ENCODE data around the gene THOC7.

Gene THOC7

GRCh38 chr3:63863150-63864007 is at the start of gene THOC7, which contains the start of gene ATXN7:
THOC7 (minus strand) TSS chr3:63863805; CDS start chr3:63863790, 15 bp downstream.
ATXN7 (plus strand) TSS chr3:63863867; CDS start chr3:63912599, 48,732 bp downstream.
- no peak for DNase-seq (ENCODE audit: low read depth)
- peak within 1 kb of the TSS; percentile 93 for H3K4me3 ChIP-seq (ENCODE audit: low read depth, low read length)
- TF ChIP-seq CTCF (IDR thresholded peaks at IDR 0.05; ENCODE audit: low read depth, low read length, missing control alignments), result no peak

- H3K4me3 ChIP-seq (ENCODE audit: low read depth, low read length), result peak overlapping the region; percentile 81
- DNase-seq (ENCODE audit: low read depth), result no peak
- TF ChIP-seq CTCF (IDR thresholded peaks at IDR 0.05; ENCODE audit: low read depth, low read length, missing control alignments), result no peak
Measured at GRCh38 chr3:63912768-63913588, 49.4 kb upstream of the THOC7 start.

- no peak for DNase-seq (ENCODE audit: low read depth)
- TF ChIP-seq CTCF (IDR thresholded peaks at IDR 0.05; ENCODE audit: low read depth, low read length, missing control alignments), result no peak
- H3K4me3 ChIP-seq (ENCODE audit: low read depth, low read length), result peak within 1 kb of the TSS; percentile 81
Measured at GRCh38 chr3:63911873-63912767, 48.5 kb upstream of the THOC7 start, which contains the start of gene SCAANT1. SCAANT1 (minus strand) TSS chr3:63912383.

GRCh38 chr3:63911509-63911872 is 47.9 kb upstream of the THOC7 start:
- DNase-seq (ENCODE audit: low read depth), result no peak
- TF ChIP-seq CTCF (IDR thresholded peaks at IDR 0.05; ENCODE audit: low read depth, low read length, missing control alignments), result no peak
- H3K4me3 ChIP-seq (ENCODE audit: low read depth, low read length), result peak overlapping the region; percentile 81

- no peak for TF ChIP-seq CTCF (IDR thresholded peaks at IDR 0.05; ENCODE audit: low read depth, low read length, missing control alignments)
- peak overlapping the region; percentile 81; the same call in 1 of the 2 replicates for H3K4me3 ChIP-seq (ENCODE audit: low read depth, low read length)
- no peak for DNase-seq (ENCODE audit: low read depth)
Measured at GRCh38 chr3:63910891-63911290, 47.3 kb upstream of the THOC7 start.

- no peak overlapping the region for H3K4me3 ChIP-seq (ENCODE audit: low read depth, low read length)
- TF ChIP-seq CTCF (IDR thresholded peaks at IDR 0.05; ENCODE audit: low read depth, low read length, missing control alignments), result no peak
- no peak for DNase-seq (ENCODE audit: low read depth)
Measured at GRCh38 chr3:63910001-63910400, 46.4 kb upstream of the THOC7 start.

All from GM12864 (cell line).